Activated CD8-positive, alpha-beta memory T cell treated with anti-CD3 and anti-CD28 coated beads for 4 hours (primary cell): ENCODE measurements around the gene ZNF610.
"Not testable (repeated sequence)": the region's sequence is repeated elsewhere in the genome, so short reads cannot be mapped to it uniquely, and the experiment has no call there.

Experiments
- DNase-seq, 2 donors: peaks; one replicate each; pipeline ENCODE4 v3.0.0-alpha.2; 2020; ENCODE audit warnings: low read depth in 2 of 2

The ZNF610 gene

DNA sequence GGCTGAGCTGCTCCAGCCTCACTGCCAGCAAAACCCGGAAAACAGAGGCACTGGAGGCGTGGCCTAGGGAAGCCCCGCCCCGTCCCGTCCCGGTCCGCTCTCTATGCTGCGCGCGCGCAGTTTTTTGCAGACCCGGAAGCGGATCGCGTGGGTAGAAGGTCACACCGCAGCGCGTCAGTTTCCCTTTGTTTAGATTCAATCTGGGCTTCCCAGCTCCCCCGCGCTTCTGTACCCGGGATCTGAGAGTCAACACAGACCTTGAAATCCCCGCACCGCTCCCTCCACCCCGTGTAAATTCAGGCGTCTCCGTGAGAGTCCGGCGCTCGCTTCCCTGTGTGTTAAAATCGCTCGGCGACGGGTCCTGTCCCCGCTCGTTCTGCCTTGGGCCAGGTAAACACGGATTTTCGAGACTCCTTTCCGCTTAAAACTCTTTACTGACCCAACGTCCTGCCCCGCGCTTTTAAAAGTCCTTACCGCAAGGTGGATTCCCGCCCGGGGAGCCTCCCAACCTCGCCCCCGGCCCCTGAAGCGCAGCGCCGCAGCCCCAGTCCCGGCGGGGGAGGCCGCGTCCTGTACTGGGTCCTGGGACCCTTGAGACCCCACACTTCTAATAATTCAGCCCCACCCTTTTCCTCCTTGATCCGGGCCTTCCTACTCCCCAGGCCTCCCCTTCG lies at the start of gene ZNF610:
Gene ZNF610 (plus strand): TSS at position 127 of the 674 bp plus-strand sequence. CDS start 12,930 bp downstream, outside the sequence.
- peak; percentile 72 to 78 for DNase-seq

DNA sequence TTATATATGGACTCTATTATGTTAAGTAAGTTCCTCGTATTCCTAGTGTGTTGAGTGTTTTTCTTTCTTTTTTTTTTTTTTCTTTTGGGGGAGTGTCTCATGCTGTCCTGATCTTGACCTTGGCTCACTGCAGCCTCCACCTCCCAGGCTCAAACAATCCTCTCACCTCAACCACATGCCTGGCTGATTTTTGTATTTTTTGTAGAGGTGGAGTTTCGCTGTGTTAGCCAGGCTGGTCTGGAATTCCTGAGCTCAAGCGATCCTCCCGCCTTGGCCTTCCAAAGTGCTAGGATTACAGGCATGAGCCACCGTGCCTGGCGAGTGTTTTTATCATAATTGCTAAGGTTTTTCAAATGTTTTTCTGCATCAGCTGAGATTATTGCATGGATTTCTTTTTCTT lies 49.8 kb upstream of the ZNF610 start:
- DNase-seq, result no peak

DNA sequence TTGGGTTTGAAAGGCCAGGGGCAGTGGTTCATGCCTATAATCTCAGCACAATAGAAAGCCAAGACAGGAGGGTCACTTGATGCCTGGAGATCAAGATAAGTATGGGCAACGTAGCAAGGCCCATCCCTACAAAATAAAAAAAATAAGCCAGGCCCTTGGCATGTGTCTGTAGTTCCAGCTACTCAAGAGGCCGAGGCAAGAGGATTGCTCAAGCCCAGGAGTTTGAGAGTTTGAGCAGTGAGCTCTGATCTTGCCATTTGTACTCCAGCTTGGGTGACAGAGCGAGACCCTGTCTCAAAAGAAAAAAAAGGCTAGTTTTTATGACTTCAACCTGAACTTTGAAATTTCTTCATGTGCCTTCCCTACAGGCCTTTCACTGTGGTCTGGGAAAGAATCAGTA lies 44.3 kb upstream of the ZNF610 start:
- no peak for DNase-seq

GRCh38 chr19:52292946-52293345 lies 43.1 kb upstream of the ZNF610 start:
- DNase-seq, result not testable (repeated sequence)

GRCh38 chr19:52296400-52296772 lies 39.7 kb upstream of the ZNF610 start:
- no peak for DNase-seq

DNA sequence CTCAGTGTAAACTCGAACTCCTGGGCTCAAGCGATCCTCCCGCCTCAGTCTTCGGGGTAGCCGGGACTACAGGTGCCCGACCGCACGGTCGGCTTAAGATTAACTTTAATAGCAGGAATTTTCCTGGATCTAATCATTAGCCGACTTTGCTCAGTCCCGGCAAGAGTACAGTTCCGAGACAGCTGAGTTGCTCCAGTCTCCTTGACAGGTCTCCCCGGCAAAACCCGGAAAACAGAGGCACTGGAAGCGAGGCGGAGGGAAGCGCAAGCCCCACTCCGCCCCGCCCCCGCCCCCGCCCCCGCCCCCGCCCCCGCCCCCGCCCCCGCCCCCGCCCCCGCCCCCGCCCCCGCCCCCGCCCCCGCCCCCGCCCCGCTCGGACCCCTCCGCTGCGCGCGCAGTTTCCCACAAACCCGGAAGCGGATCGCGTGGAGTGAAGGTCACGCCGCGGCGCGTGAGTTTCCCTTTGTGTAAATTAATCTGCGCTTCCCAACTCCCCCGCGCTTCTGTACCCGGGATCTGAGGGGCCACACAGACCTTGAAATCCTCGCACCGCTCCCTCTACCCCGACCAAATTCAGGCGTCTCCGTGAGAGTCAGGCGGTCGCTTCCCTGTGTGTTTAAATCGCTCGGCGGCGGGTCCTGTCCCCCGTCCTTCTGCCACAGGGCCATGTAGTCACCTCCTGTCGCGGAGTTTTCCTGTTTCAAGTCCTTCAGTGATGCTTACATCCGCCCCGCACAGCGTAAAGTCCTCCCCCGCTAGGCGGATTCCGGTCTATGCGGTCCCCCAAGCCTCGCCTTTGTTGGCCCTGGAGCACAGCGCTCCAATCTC lies 39.1 kb upstream of the ZNF610 start, which contains the start of gene ZNF480:
Gene ZNF480 (plus strand): TSS at position 397 of the 828 bp plus-strand sequence. CDS start 3,244 bp downstream, outside the sequence.
- DNase-seq, result peak; percentile 71 to 73

DNA sequence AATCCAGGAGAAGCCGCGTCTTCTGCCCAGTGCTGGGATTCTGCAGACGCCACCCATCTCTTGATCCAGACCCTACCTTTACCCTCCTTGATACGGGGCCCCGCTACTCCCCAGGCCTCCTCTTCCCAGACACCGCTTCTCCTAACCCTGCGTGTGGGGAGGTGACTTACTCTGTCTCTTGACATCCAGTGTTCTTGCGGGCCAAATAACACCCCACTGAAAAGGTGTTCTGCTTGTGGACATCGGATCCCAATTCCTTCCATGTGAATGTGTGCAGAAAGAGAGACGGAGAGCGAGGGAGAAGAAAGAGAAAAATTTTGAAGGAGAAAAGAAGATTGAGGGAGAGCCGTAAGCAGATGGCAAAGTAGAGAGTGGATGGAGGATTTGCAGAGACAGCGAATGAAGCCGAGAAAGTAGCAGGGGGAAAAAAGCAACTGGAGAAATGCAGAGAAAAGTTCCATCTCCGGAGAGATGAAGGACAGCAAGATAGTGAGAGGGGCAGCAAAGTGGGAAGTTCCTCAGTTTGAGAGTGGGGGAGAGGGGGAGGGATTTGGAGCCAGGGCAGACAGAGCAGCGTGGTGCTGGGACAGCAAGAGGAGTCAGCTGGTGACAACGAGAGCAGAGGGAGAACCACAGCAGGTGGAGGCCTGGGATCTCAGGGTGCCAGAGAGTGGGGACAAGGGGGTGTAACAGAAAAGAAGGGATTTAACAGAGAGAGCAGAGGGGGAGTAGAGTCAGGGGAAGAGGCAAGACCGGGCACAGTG lies 38.3 kb upstream of the ZNF610 start:
- no peak for DNase-seq

DNA sequence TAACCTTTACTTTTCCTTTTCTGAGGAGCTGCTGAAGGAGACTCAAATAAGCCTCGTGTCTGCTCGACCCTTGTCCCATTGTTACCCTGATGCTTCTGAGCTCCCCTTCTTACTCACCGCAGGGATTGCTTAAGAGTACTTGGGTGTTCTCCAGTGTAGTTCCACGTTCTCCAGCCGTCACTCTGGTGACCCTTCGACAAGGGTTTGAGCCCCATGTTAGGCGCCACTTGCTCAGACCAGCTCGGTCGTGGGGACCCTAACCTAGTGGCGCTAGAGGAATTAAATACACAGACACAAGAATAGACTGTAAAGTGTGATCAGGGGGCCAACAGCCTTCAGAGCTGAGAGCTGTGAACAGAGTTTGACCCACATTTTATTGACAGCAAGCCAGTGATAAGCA lies 28.8 kb upstream of the ZNF610 start:
- DNase-seq, result no peak

DNA sequence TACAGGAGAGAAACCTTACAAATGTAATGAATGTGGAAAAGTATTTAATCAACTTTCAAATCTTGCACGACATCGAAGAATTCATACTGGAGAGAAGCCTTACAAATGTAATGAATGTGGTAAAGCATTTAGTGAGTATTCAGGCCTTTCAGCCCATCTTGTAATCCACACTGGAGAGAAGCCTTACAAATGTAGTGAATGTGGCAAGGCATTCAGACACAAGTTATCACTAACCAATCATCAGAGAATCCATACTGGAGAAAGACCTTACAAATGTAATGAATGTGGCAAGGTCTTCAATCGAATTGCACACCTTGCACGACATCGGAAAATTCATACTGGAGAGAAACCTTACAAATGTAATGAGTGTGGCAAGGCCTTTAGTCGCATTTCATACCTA lies 13.6 kb upstream of the ZNF610 start:
- no peak for DNase-seq

DNA sequence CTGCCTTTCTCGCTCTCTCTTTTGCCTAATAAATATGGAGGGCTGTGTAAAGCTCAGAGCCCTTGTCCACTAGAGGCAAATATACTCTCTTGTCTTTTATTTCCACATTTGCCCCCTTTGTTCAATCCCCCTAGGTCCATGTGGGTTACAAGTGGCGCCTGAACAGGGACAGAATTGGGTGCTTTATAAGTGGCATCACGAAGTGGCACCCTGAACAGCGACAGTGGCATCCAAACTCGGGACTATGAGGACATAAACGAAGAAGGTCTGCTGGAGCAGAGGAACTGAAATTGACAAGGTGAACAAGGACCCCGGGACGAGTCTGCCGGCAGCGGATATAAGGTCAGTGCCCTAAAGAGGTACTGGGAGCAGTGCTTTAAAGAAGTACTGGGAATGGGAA lies 4.3 kb upstream of the ZNF610 start:
- DNase-seq, result no peak

DNA sequence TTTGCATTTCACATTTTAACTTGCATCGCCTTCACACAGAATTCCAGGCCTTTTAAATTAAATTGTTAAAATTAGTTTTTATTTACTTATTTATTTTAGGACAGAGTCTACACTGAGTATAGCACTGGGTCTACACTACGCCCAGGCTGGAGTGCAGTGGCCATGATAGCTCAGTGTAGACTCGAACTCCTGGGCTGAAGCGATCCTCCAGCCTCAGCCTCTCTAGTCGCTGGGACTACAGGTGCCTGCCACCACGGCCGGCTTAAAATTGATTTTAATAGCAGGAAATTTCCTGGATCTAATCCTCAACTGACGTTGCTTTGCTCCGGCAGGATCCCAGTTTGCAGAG lies 301 bp upstream of the ZNF610 start:
- DNase-seq, result no peak

- DNase-seq, result no peak
Measured at GRCh38 chr19:52336791-52337381, 843 bp downstream of the ZNF610 start.

DNA sequence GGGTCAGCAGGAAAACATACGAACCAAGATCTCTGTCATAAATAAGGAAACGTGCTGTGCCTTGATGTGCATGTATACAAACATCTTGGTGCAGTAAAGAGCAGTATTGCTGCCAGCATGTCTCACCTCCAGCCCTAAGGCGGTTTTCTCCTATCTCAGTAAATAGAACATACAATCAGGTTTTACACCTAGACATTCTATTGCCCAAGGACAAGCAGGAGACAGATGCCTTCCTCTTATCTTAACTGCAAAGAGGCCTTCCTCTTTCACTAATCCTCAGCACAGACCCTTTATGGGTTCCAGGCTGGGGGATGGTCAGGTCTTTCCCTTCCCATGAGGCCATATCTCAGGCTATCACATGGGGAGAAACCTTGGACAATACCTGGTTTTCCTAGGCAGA lies 3.0 kb downstream of the ZNF610 start:
- DNase-seq, result not testable (repeated sequence)

DNA sequence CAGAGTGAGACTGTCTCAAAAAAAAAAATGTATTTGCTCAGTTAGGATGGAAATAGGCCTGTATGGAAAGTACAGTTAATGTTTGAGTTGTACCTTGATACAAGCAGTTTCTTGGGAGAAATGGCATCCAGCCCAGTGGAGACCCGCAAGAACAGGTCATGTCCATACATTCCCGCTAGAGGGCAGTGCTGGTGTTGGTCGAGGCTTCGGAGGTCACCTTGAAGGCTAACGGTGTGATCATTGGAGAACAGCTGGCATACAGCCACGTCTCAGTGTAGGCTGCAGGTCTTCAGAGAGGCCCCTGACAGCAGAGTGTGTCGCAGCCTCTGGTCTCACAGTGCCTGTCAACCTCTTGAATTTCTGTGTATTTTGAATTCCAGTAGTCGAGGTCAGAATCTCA lies 7.5 kb downstream of the ZNF610 start:
- peak in 1 of 2 donors; percentile 13 for DNase-seq

- DNase-seq, result no peak
Measured at GRCh38 chr19:52345162-52345561, 9.1 kb downstream of the ZNF610 start.

GRCh38 chr19:52351512-52351911 lies 15.5 kb downstream of the ZNF610 start:
- DNase-seq, result no peak

DNA sequence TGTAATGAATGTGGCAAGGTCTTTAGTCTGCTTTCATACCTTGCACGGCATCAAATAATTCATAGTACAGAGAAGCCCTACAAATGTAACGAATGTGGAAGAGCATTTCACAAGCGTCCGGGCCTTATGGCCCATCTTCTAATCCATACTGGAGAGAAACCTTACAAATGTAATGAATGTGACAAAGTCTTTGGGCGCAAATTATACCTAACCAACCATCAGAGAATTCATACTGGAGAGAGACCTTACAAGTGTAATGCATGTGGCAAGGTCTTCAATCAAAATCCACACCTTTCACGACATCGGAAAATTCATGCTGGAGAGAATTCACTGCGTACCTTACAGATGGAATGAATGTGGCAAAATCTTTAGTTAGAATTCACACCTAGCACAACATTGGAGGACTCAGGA lies 30.4 kb downstream of the ZNF610 start:
- no peak for DNase-seq

GRCh38 chr19:52369559-52370340 lies 33.7 kb downstream of the ZNF610 start, which contains the start of gene ZNF880:
TSS of gene ZNF880 (plus strand) at chr19:52369923. CDS start at chr19:52369966, 43 bp downstream.
- DNase-seq, result peak; percentile 84 to 86

DNA sequence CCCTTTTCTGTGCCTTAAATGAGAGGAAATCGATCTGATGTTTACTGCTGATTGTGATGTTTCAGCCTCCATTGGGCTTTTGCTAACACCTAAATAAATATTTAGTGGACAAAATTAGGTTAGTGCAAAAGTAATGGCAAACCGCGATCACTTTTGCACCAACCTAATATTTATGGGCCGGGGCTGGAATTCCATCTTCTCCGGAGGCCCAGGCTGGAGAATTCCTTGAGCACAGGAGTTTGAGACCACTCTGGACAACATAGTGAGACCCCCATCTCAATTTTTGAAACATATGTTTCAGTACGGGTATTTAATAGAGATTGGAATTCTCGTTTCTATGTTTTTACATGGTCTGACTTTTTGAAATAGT lies 34.3 kb downstream of the ZNF610 start:
- DNase-seq, result no peak

DNA sequence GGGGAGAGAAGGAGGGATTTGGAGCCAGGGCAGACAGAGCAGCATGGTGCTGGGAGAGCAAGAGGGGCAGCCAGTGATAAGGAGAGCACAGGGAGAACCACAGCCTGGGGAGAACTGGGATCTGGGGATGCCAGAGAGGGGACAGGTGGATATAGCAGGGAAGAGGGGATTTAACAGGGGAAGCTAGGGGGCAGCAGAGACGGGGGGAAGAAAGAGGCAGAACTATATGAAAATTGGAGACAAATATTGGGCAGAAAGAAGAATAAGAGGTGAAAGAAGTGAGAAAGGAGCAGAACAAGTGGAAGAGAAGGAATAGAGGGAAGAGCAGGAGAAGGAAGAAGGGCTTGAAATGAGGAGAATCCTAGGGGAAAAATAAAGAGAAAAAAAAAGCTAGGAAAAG lies 55.1 kb downstream of the ZNF610 start:
- DNase-seq, result no peak
